ENCODE results near the gene SYPL2. TPM values are rescaled to one million over a fixed set of nuclear protein-coding genes. Genes with fewer than 3 reads are reported as not detected.

The SYPL2 gene
- total and polyA plus RNA-seq, 4 donors, result 0.14 to 4.7 (median 3.7) TPM

DNA sequence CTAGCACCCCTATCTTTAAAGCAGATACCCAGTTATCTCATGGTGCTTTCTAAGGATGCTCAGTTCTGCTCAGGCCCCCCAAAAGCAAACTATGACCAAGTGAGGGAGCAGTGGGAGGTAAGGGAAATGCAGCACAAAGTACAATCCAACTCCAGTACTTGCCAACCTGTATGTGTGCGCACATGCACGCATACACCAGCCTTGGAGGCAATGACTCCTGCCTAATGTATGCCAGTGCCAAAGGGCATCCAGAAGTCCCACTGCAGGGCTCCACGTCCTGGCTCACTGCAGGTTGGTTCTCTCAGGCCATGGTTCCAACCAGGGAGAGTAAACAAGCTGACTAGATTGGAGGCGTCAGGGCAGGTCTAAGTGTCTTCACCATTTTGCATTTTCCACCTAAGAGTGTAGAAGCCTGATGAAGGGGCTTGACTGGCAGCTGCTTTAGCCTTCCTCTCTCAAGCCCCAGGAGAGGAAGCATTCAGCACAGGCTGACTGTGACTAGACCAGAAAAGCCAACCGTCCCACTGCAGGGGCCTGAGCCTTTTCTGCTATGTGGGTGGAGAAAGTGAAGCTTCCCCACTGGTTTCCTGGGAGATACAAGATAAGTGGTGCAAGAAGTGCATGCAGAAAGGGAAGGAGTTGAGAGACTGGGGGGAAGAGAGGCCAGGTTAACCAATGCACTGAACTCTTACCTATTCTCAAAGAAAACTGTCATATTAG lies 35.5 kb downstream of the SYPL2 start:
- peaks cover 0 to 8% (median 5%) of the 10 kb centered on the region in 4 donors for H3K36me3 ChIP-seq (ENCODE audit: control insufficient read depth in 4 of 4, insufficient read depth in 3 of 4, low read depth in 1 of 4, low read length in 3 of 4)
- H3K9ac ChIP-seq (ENCODE audit: low read depth in 1 of 2, low read length in 2 of 2), result no peak overlapping the region
- H3K9me3 ChIP-seq (ENCODE audit: control insufficient read depth in 4 of 4, low read length in 3 of 4), result no peaks in the 10 kb centered on the region
- 87% methylated on average over 5 of the region's 5 CpGs for WGBS
- no peak for TF ChIP-seq RXRA (IDR thresholded peaks at IDR 0.05)
- TF ChIP-seq, protein P1, sequence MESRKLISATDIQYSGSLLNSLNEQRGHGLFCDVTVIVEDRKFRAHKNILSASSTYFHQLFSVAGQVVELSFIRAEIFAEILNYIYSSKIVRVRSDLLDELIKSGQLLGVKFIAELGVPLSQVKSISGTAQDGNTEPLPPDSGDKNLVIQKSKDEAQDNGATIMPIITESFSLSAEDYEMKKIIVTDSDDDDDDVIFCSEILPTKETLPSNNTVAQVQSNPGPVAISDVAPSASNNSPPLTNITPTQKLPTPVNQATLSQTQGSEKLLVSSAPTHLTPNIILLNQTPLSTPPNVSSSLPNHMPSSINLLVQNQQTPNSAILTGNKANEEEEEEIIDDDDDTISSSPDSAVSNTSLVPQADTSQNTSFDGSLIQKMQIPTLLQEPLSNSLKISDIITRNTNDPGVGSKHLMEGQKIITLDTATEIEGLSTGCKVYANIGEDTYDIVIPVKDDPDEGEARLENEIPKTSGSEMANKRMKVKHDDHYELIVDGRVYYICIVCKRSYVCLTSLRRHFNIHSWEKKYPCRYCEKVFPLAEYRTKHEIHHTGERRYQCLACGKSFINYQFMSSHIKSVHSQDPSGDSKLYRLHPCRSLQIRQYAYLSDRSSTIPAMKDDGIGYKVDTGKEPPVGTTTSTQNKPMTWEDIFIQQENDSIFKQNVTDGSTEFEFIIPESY (IDR thresholded peaks at IDR 0.05), result no peak
- TF ChIP-seq, protein P2, sequence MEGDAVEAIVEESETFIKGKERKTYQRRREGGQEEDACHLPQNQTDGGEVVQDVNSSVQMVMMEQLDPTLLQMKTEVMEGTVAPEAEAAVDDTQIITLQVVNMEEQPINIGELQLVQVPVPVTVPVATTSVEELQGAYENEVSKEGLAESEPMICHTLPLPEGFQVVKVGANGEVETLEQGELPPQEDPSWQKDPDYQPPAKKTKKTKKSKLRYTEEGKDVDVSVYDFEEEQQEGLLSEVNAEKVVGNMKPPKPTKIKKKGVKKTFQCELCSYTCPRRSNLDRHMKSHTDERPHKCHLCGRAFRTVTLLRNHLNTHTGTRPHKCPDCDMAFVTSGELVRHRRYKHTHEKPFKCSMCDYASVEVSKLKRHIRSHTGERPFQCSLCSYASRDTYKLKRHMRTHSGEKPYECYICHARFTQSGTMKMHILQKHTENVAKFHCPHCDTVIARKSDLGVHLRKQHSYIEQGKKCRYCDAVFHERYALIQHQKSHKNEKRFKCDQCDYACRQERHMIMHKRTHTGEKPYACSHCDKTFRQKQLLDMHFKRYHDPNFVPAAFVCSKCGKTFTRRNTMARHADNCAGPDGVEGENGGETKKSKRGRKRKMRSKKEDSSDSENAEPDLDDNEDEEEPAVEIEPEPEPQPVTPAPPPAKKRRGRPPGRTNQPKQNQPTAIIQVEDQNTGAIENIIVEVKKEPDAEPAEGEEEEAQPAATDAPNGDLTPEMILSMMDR (IDR thresholded peaks at IDR 0.05; ENCODE audit: low read depth, low read length, missing input control), result no peak
- TF ChIP-seq, protein P3, sequence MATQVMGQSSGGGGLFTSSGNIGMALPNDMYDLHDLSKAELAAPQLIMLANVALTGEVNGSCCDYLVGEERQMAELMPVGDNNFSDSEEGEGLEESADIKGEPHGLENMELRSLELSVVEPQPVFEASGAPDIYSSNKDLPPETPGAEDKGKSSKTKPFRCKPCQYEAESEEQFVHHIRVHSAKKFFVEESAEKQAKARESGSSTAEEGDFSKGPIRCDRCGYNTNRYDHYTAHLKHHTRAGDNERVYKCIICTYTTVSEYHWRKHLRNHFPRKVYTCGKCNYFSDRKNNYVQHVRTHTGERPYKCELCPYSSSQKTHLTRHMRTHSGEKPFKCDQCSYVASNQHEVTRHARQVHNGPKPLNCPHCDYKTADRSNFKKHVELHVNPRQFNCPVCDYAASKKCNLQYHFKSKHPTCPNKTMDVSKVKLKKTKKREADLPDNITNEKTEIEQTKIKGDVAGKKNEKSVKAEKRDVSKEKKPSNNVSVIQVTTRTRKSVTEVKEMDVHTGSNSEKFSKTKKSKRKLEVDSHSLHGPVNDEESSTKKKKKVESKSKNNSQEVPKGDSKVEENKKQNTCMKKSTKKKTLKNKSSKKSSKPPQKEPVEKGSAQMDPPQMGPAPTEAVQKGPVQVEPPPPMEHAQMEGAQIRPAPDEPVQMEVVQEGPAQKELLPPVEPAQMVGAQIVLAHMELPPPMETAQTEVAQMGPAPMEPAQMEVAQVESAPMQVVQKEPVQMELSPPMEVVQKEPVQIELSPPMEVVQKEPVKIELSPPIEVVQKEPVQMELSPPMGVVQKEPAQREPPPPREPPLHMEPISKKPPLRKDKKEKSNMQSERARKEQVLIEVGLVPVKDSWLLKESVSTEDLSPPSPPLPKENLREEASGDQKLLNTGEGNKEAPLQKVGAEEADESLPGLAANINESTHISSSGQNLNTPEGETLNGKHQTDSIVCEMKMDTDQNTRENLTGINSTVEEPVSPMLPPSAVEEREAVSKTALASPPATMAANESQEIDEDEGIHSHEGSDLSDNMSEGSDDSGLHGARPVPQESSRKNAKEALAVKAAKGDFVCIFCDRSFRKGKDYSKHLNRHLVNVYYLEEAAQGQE (IDR thresholded peaks at IDR 0.05), result no peak
- DNase-seq (ENCODE audit: low spot score), result no peak
- H3K27me3 ChIP-seq (ENCODE audit: control insufficient read depth in 4 of 4, insufficient read depth in 4 of 4, low read length in 3 of 4), result no peaks in the 10 kb centered on the region
- no peak overlapping the region for H3K27ac ChIP-seq (ENCODE audit: low read depth in 1 of 2, low read length in 2 of 2)
- no peaks in the 10 kb centered on the region for H3K4me1 ChIP-seq (ENCODE audit: control insufficient read depth in 4 of 4, insufficient read depth in 4 of 4, low read length in 3 of 4)
- no peak overlapping the region for H3K4me3 ChIP-seq (ENCODE audit: low read depth in 1 of 3, low read length in 3 of 3)

DNA sequence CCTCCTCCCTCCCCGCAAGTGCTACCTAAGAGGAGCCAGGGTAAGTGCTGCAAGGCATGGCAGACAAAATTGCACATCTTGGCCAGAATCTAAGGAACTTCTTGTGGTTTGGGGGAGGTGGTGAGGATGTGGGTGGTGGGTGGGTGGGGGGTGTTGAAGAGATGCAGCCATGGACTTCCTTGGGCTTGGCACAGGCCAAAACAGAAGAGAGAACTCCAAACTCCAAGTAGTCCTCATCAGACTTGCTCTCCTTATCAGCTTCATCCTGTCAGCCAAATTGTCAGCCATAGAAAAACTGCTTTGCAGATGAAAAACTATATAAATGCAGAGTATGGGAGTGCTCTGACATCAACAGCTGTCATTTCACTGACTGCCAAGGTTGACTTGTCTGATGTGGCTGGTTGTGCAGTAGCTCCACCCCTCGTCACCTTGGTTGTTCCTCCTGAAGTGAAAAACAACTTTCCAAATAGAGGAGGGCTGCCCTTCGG lies 36.1 kb downstream of the SYPL2 start:
- no peaks in the 10 kb centered on the region for H3K4me1 ChIP-seq (ENCODE audit: control insufficient read depth in 4 of 4, insufficient read depth in 4 of 4, low read length in 3 of 4)
- no peak overlapping the region for H3K4me3 ChIP-seq (ENCODE audit: low read depth in 1 of 3, low read length in 3 of 3)
- 86% methylated on average over 3 of the region's 3 CpGs for WGBS

More for the DNA sequence above, 36.1 kb downstream of the SYPL2 start:
- Histone ChIP-seq H3K36me3 (ENCODE audit: control insufficient read depth in 4 of 4, insufficient read depth in 3 of 4, low read depth in 1 of 4, low read length in 3 of 4) (peaks cover 0 to 3% (median 2%) of the 10 kb centered on the region in 4 donors), H3K9ac (ENCODE audit: low read depth in 1 of 2, low read length in 2 of 2) (no peak overlapping the region), H3K27me3 (ENCODE audit: control insufficient read depth in 4 of 4, insufficient read depth in 4 of 4, low read length in 3 of 4) (no peaks in the 10 kb centered on the region), H3K9me3 (ENCODE audit: control insufficient read depth in 4 of 4, low read length in 3 of 4) (no peaks in the 10 kb centered on the region), H3K27ac (ENCODE audit: low read depth in 1 of 2, low read length in 2 of 2) (no peak overlapping the region)
- no peak for DNase-seq (ENCODE audit: low spot score)
- TF ChIP-seq JUND (IDR thresholded peaks at IDR 0.05), result no peak
- TF ChIP-seq FOXA1 (IDR thresholded peaks at IDR 0.05), result no peak
- no peak for TF ChIP-seq YY1 (IDR thresholded peaks at IDR 0.05)
- no peak for TF ChIP-seq HNF4G (IDR thresholded peaks at IDR 0.05)
- no peak for TF ChIP-seq FOXA2 (IDR thresholded peaks at IDR 0.05)
- no peak for TF ChIP-seq RXRA (IDR thresholded peaks at IDR 0.05)
- TF ChIP-seq, protein P4, sequence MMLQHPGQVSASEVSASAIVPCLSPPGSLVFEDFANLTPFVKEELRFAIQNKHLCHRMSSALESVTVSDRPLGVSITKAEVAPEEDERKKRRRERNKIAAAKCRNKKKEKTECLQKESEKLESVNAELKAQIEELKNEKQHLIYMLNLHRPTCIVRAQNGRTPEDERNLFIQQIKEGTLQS (IDR thresholded peaks at IDR 0.05), result no peak
- TF ChIP-seq EGR1 (IDR thresholded peaks at IDR 0.05; ENCODE audit: low read depth in 2 of 2), result no peak
- TF ChIP-seq, protein P2 (IDR thresholded peaks at IDR 0.05; ENCODE audit: low read depth, low read length, missing input control), result no peak
- no peak for TF ChIP-seq TAF1 (conservative IDR thresholded peaks at IDR 0.05)
- no peak for TF ChIP-seq NR2F2 (IDR thresholded peaks at IDR 0.05)
- no peak for TF ChIP-seq RAD21 (IDR thresholded peaks at IDR 0.05)
- TF ChIP-seq HNF4A (conservative IDR thresholded peaks at IDR 0.05), result no peak
